Neutrophil (primary cell): ENCODE results near the gene METTL18.
"Not testable (repeated sequence)": the region's sequence is repeated elsewhere in the genome, so short reads cannot be mapped to it uniquely, and the experiment has no call there.

Source experiments
- H3K27ac ChIP-seq: fragments of 200-600 bp; sonication (generic); 2 replicates; pipeline ENCODE4 v1.5.1; 2016; ENCODE audit warnings: mild to moderate bottlenecking, moderate library complexity
- H3K27me3 ChIP-seq: fragments of 200-600 bp; sonication (generic); 2 replicates; pipeline ENCODE4 v1.6.0; 2016; ENCODE audit warnings: mild to moderate bottlenecking
- H3K36me3 ChIP-seq: fragments of 200-600 bp; sonication (generic); 2 replicates; pipeline ENCODE4 v1.5.1; 2017
- H3K4me1 ChIP-seq, 2 experiments: fragments of 200-600 bp in 1 of 2; sonication (generic) in 1 of 2; 1 replicate in 1 of 2; 2 replicates in 1 of 2; pipeline versions ENCODE4 v1.5.1 to v1.6.1; 2013 to 2016; ENCODE audit warnings: low read depth in 1 of 2, low read length in 1 of 2, mild to moderate bottlenecking in 1 of 2, moderate library complexity in 1 of 2; ENCODE audit not compliant: control insufficient read depth in 1 of 2, insufficient read depth in 1 of 2
- H3K4me3 ChIP-seq, 2 experiments: fragments of 200-600 bp in 1 of 2; sonication (generic) in 1 of 2; 1 replicate in 1 of 2; 2 replicates in 1 of 2; pipeline ENCODE4 v1.5.1; 2013 to 2016; ENCODE audit warnings: low read depth in 1 of 2, low read length in 1 of 2, mild to moderate bottlenecking in 1 of 2, moderate library complexity in 1 of 2
- H3K9me3 ChIP-seq: fragments of 200-600 bp; sonication (generic); 2 replicates; pipeline ENCODE4 v1.5.1; 2016
- TF ChIP-seq, protein P1 (sequence below): fragments of 200-600 bp; sonication (generic); IDR thresholded peaks from 2 replicates; pipeline ENCODE4 v1.5.1; 2016; ENCODE audit warnings: antibody characterized with exemption

The METTL18 gene

DNA sequence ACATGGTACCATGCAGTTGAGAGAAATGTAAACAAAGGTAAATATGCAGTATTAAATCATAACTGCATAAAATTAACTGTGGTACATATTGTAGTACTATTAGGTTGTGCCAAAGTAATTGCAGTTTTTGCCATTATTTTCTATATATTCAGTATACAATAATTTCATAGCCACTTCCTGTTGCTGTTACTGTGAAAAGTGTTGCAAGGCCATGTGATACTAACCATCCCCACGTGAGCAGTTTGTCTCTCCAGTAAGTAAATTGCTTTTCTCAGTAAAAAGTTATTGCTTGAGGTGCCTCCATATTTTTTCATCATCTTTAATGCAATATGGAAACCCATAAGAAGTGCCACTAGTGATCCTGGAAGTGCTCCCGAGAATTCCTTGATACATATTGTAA, 19.6 kb upstream of the METTL18 start:
- TF ChIP-seq, protein P1, sequence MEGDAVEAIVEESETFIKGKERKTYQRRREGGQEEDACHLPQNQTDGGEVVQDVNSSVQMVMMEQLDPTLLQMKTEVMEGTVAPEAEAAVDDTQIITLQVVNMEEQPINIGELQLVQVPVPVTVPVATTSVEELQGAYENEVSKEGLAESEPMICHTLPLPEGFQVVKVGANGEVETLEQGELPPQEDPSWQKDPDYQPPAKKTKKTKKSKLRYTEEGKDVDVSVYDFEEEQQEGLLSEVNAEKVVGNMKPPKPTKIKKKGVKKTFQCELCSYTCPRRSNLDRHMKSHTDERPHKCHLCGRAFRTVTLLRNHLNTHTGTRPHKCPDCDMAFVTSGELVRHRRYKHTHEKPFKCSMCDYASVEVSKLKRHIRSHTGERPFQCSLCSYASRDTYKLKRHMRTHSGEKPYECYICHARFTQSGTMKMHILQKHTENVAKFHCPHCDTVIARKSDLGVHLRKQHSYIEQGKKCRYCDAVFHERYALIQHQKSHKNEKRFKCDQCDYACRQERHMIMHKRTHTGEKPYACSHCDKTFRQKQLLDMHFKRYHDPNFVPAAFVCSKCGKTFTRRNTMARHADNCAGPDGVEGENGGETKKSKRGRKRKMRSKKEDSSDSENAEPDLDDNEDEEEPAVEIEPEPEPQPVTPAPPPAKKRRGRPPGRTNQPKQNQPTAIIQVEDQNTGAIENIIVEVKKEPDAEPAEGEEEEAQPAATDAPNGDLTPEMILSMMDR: no peak
- H3K4me3 ChIP-seq: no peak overlapping the region
- peaks cover 8% of the 10 kb centered on the region for H3K36me3 ChIP-seq
- H3K9me3 ChIP-seq: no peaks in the 10 kb centered on the region
- no peaks in the 10 kb centered on the region for H3K4me1 ChIP-seq
- no peak overlapping the region for H3K27ac ChIP-seq
- no peaks in the 10 kb centered on the region for H3K27me3 ChIP-seq

DNA sequence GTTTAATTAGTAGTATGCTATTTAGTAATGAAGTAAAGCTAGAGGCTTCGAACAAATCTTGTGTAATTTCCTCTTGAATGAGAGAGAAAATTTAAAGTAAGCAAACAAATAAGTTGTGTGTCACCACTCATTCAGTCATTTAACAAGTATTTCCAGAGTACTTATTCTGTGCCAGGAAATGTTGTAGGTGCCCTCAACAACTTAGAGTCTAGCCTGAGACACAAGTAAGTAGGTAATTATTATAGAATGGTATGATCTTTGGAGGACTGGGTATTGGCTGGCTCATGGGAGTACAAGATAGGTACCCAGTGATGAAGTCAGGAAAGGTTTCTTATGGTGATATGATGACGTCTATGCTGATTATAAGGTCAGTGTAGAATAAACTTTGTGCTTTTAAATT, 17.4 kb upstream of the METTL18 start:
- Histone ChIP-seq H3K4me3 (no peak overlapping the region), H3K36me3 (peaks cover 15% of the 10 kb centered on the region), H3K9me3 (no peaks in the 10 kb centered on the region), H3K27me3 (no peaks in the 10 kb centered on the region), H3K27ac (no peak overlapping the region), H3K4me1 (no peaks in the 10 kb centered on the region)
- TF ChIP-seq, protein P1: no peak

DNA sequence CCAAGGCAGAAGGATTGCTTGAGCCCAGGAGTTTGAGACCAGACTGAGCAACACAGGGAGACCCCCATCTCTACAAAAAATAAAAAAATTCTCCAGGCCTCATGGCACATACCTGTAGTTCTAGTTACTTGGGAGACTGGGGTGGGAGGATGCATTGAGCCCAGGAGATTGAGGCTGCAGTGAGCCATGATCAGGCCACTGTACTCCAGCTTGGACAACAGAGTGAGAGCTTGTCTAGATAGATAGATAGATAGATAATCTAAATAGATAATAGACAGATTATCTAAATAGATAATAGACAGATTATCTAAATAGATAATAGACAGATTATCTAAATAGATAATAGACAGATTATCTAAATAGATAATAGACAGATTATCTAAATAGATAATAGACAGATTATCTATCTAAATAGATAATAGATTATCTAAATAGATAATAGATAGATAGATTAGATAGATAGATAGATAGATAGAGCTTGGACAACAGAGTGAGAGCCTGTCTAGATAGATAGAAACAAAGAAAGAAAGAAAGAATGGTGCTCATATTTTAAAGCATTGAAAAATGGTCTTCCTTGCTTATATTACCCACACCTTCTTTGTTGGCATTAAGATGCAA, 16.8 kb upstream of the METTL18 start:
- not testable (repeated sequence) for H3K4me1 ChIP-seq, H3K27ac ChIP-seq, H3K27me3 ChIP-seq, H3K4me3 ChIP-seq, H3K9me3 ChIP-seq
- H3K36me3 ChIP-seq: peaks cover 21% of the 10 kb centered on the region

DNA sequence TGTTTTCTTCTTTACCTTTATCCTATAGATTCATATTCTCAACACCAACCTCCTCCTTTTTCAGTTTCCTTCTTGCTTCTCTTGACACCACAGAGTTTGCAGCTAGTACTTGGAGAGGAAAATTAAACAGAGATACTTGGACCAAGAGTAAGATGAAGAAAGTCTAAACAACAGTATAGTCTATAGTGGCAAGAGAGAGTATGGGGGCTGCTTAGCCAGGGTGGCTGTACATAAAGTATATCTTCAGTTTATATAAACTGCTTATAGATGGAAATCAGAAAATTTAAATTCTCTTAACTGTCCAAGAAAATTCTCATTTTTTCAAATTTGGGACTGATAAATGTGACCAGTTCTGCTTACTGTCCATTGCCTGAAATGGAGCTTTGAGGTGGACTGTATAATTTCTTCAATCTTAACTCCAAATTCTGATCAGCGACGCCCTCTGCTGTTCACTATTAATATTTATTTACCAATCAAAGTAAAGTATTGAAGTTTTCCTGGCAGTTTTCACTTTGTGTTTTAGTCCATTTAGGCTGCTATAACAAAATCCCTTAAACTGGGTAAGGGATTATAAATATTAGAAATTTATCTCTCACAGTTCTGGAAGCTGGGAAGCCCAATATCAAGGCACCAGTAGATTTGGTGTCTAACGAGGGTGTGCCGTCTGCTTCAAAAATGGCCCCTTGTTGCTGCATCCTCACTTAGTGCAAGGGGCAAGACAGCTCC, 14.8 kb upstream of the METTL18 start:
- TF ChIP-seq, protein P1: peak; percentile 23
- Histone ChIP-seq H3K36me3 (peaks cover 40% of the 10 kb centered on the region), H3K27me3 (no peaks in the 10 kb centered on the region), H3K4me3 (no peak overlapping the region), H3K4me1 (no peaks in the 10 kb centered on the region), H3K27ac (no peak overlapping the region), H3K9me3 (no peaks in the 10 kb centered on the region)

DNA sequence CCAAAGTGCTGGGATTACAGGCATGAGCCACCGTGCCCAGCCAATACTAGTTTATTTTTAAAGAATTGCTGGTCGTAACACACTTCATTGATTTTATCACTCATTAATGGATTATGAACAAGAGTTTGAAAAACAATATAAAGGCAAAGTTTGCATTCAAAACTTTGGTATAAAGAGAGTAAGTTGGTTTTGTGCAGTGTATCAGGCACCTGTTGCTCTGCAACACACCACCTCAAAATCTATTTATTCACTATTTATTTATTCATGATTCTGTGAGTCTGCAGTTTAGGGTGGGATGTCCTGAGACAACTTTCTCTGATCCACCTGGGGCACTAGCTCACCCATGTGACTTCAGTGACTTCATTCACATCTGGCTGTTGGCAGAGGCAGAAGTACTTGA, 10.2 kb upstream of the METTL18 start:
- no peaks in the 10 kb centered on the region for H3K9me3 ChIP-seq
- no peak overlapping the region for H3K4me3 ChIP-seq
- TF ChIP-seq, protein P1: no peak
- peaks cover 32% of the 10 kb centered on the region for H3K36me3 ChIP-seq
- H3K27ac ChIP-seq: no peak overlapping the region
- H3K27me3 ChIP-seq: no peaks in the 10 kb centered on the region
- H3K4me1 ChIP-seq: no peaks in the 10 kb centered on the region

DNA sequence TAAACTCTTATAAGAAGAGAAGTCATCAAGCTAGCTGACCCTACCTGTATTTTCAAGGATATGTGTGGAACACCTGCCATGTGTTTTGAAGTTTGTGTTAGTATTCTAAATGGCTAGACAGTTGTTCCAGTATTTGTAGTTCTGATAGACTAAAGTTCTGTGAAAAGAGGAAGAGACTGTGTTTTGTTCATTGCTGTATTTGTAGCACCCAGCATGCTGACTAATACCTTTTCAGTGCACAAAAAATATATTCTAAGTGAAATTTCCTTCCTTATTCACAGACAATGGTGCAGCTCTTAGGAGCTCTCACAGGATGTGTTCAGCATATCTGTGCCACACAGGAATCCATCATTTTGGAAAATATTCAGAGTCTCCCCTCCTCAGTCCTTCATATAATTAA, 8.2 kb upstream of the METTL18 start:
- Histone ChIP-seq H3K4me1 (no peaks in the 10 kb centered on the region), H3K27me3 (no peaks in the 10 kb centered on the region), H3K4me3 (no peak overlapping the region), H3K36me3 (peaks cover 28% of the 10 kb centered on the region), H3K27ac (no peak overlapping the region), H3K9me3 (no peaks in the 10 kb centered on the region)
- TF ChIP-seq, protein P1: no peak
